ENCODE data around the gene LSM3. TPM values are rescaled to one million over a fixed set of nuclear protein-coding genes. Genes with fewer than 3 reads are reported as not detected.
A peak's percentile ranks its signal among the peaks of the same experiment; 100 is the strongest.

The LSM3 gene
- total and polyA plus RNA-seq, 9 of the 15 experiments (the other 6 are each of a cell fraction or from before 2014, with no cell fraction given): 33.8 to 203 (median 61.2) TPM

DNA sequence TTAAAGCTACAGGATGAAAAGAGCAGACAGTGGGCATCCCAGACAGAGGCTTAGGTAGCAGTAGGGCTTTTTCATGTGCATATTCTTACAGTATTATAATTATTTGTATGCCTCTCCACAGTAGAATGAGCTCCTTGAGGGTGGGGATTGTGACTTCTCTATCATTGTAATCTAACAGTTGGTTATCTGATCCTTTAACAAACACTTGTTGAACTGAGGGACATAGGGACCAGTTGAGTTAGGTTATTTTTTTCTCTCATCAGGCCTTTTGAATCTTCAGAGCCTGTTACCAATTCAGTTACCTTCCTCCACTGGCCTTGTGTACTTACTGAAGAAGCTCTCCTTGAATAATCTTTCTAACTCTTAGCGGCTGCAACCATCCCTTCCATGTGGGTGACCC is 1.2 kb downstream of the LSM3 start:
- Histone ChIP-seq H3K79me2 (ENCODE audit: control insufficient read depth, insufficient read depth, low read length) (peaks cover 88% of the 10 kb centered on the region), H3K36me3 (ENCODE audit: control insufficient read depth, insufficient read depth, low read length) (peaks cover 41% of the 10 kb centered on the region), H3K9me1 (ENCODE audit: control insufficient read depth, insufficient read depth, low read length) (no peaks in the 10 kb centered on the region), H3K9me3 (replicated peaks; ENCODE audit: control insufficient read depth, insufficient read depth, low read depth, low read length) (no peaks in the 10 kb centered on the region), H3K4me1 (replicated peaks in 1 of 2; ENCODE audit: control insufficient read depth in 2 of 2, insufficient read depth in 2 of 2, low read length in 2 of 2) (peaks cover 13 to 38% of the 10 kb centered on the region in 2 experiments), H2AFZ (ENCODE audit: low read depth, low read length) (no peak overlapping the region), H3K4me2 (ENCODE audit: insufficient read depth, low read length) (peak overlapping the region; percentile 94), H3K27ac (ENCODE audit: extremely low read depth, low read depth, low read length) (peak overlapping the region; percentile 89; the same call in 2 of the 3 replicates), H4K20me1 (replicated peaks; ENCODE audit: control insufficient read depth, insufficient read depth, low read length) (no peaks in the 10 kb centered on the region), H3K9ac (ENCODE audit: insufficient read depth in 1 of 2, low read depth in 2 of 2, low read length in 2 of 2) (peak overlapping the region in 1 of 2 experiments; percentile 97; a peak in 2 of 4 replicates), H3K4me3 (peak overlapping the region; percentile 65), H3K27me3 (ENCODE audit: control insufficient read depth in 2 of 2, insufficient read depth in 2 of 2, low read length in 2 of 2) (no peaks in the 10 kb centered on the region)
- TF ChIP-seq KAT7 (CRISPR knock-in tag; IDR thresholded peaks at IDR 0.05; ENCODE audit: borderline replicate concordance): 0 out of 2 replicates have a peak, but pooled peaks have one; percentile 45
- no peak for TF ChIP-seq CTBP1 (IDR thresholded peaks at IDR 0.05; ENCODE audit: borderline replicate concordance)
- no peak for TF ChIP-seq POLR3A (IDR thresholded peaks at IDR 0.05; ENCODE audit: borderline replicate concordance, extremely low read depth, insufficient read depth, insufficient read length)
- TF ChIP-seq XRCC4 (IDR thresholded peaks at IDR 0.05; ENCODE audit: extremely low read depth, insufficient read depth, insufficient read length): no peak
- FAIRE-seq: no peak
- intact Hi-C loops (cut with micrococcal nuclease) (loop anchor here (5.0 kb wide), 1 partner anchor 282 kb away; no protein-coding TSS in a partner anchor), in situ Hi-C loops (cut with MboI) (no loop called here)
- no peak for ATAC-seq
- DNase-seq (ENCODE audit: extremely low read depth in 1 of 4, low spot score in 3 of 4): no peak
- ChIA-PET CTCF (ENCODE audit: low intra/inter-chr PET ratio) (no interaction called here), POLR2A (interaction anchor here (0.7 to 3.5 kb wide), 14 partner anchors 9 to 284 kb away, joined by 3 to 28 read pairs (median 7); no protein-coding TSS in a partner anchor)
- BruUV-seq (replicated peaks): no TSS peak
- WGBS (ENCODE audit: insufficient coverage, low coverage, missing lambda C conversion rate): 44% methylated on average over 1 of the region's 1 CpG

- Histone ChIP-seq H4K20me1 (replicated peaks; ENCODE audit: control insufficient read depth, insufficient read depth, low read length) (no peaks in the 10 kb centered on the region), H3K9me3 (replicated peaks; ENCODE audit: control insufficient read depth, insufficient read depth, low read depth, low read length) (no peaks in the 10 kb centered on the region), H3K9ac (ENCODE audit: insufficient read depth in 1 of 2, low read depth in 2 of 2, low read length in 2 of 2) (no peak overlapping the region), H3K79me2 (ENCODE audit: control insufficient read depth, insufficient read depth, low read length) (peaks cover 80% of the 10 kb centered on the region), H3K4me2 (ENCODE audit: insufficient read depth, low read length) (no peak overlapping the region), H3K4me1 (replicated peaks in 1 of 2; ENCODE audit: control insufficient read depth in 2 of 2, insufficient read depth in 2 of 2, low read length in 2 of 2) (peaks cover 8 to 24% of the 10 kb centered on the region in 2 experiments), H3K36me3 (ENCODE audit: control insufficient read depth, insufficient read depth, low read length) (peaks cover 55% of the 10 kb centered on the region), H3K27ac (ENCODE audit: extremely low read depth, low read depth, low read length) (no peak overlapping the region), H2AFZ (ENCODE audit: low read depth, low read length) (no peak overlapping the region), H3K27me3 (ENCODE audit: control insufficient read depth in 2 of 2, insufficient read depth in 2 of 2, low read length in 2 of 2) (no peaks in the 10 kb centered on the region), H3K9me1 (ENCODE audit: control insufficient read depth, insufficient read depth, low read length) (no peaks in the 10 kb centered on the region), H3K4me3 (no peak overlapping the region)
- TSS peak; percentile 12 for BruUV-seq (replicated peaks)
- ChIA-PET POLR2A (interaction anchor here (0.6 to 3.5 kb wide), 4 partner anchors 19 to 913 kb away, joined by 3 to 28 read pairs (median 7); no protein-coding TSS in a partner anchor), CTCF (ENCODE audit: low intra/inter-chr PET ratio) (no interaction called here)
- no peak for ATAC-seq
- 52% methylated on average over 3 of the region's 3 CpGs for WGBS (ENCODE audit: insufficient coverage, low coverage, missing lambda C conversion rate)
- in situ Hi-C loops (cut with MboI): no loop called here
- no peak for FAIRE-seq
- TF ChIP-seq HMBOX1 (IDR thresholded peaks at IDR 0.05): peak; percentile 53; the same call in 1 of the 2 replicates
- TF ChIP-seq KDM1A (IDR thresholded peaks at IDR 0.05): 0 out of 4 replicates have a peak, but pooled peaks of 1 of the 2 experiments have one; percentile 12
- no peak for TF ChIP-seq NCOA1 (IDR thresholded peaks at IDR 0.05; ENCODE audit: low read depth)
- no peak for TF ChIP-seq SMAD2 (IDR thresholded peaks at IDR 0.05; ENCODE audit: low read depth, low read length)
- peak; percentile 79; the same call in 1 of the 2 replicates for TF ChIP-seq ESRRA (IDR thresholded peaks at IDR 0.05; ENCODE audit: borderline replicate concordance, low read depth)
- peak; percentile 92 for TF ChIP-seq RBM25 (IDR thresholded peaks at IDR 0.05; ENCODE audit: low read depth, low read length, severe bottlenecking)
- intact Hi-C loops (cut with micrococcal nuclease): no loop called here
- no peak for DNase-seq (ENCODE audit: extremely low read depth in 1 of 4, low spot score in 3 of 4)
Measured at GRCh38 chr3:14181253-14181652, 2.6 kb downstream of the LSM3 start.

Data from K562 (cell line).